Measurements from ENCODE around the gene CPA5. TPM values are rescaled to one million over a fixed set of nuclear protein-coding genes. Genes with fewer than 3 reads are reported as not detected.

The CPA5 gene, protein sequence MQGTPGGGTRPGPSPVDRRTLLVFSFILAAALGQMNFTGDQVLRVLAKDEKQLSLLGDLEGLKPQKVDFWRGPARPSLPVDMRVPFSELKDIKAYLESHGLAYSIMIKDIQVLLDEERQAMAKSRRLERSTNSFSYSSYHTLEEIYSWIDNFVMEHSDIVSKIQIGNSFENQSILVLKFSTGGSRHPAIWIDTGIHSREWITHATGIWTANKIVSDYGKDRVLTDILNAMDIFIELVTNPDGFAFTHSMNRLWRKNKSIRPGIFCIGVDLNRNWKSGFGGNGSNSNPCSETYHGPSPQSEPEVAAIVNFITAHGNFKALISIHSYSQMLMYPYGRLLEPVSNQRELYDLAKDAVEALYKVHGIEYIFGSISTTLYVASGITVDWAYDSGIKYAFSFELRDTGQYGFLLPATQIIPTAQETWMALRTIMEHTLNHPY
- total RNA-seq: not detected

DNA sequence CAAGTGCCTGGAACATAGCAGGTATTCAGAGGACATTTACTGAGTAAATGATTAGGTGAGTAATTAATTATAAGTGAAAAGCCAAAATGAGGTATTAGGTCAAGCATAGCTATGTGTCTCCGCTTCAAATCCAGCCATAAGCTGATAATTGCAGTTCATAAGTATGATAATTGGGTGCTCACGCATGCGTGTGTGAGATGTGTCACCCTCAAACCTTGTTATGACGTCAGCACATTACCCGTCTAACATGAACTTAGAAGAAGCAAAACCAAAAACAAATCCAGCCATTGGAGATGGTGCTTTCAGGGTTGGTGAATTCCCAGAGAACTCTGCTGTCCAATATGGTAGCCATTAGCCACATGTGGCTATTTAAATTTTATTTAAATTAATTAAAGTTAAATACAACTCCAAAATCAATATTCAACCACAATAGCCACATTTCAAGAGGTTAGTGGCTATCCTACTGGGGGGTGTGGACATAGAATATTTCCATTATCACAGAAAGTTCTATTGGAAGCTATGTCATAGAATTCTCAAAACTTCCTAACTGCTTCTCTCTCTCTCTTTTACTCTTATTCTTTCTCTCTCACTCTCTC is at the start of gene CPA5:
Gene CPA5, plus strand, starts transcription at position 546 of the 596 bp plus-strand sequence. CDS start 1,670 bp downstream, outside the sequence.
- ATAC-seq (ENCODE audit: low FRiP score) (no peak), DNase-seq (ENCODE audit: low spot score) (no peak)
- TF ChIP-seq, protein P1, sequence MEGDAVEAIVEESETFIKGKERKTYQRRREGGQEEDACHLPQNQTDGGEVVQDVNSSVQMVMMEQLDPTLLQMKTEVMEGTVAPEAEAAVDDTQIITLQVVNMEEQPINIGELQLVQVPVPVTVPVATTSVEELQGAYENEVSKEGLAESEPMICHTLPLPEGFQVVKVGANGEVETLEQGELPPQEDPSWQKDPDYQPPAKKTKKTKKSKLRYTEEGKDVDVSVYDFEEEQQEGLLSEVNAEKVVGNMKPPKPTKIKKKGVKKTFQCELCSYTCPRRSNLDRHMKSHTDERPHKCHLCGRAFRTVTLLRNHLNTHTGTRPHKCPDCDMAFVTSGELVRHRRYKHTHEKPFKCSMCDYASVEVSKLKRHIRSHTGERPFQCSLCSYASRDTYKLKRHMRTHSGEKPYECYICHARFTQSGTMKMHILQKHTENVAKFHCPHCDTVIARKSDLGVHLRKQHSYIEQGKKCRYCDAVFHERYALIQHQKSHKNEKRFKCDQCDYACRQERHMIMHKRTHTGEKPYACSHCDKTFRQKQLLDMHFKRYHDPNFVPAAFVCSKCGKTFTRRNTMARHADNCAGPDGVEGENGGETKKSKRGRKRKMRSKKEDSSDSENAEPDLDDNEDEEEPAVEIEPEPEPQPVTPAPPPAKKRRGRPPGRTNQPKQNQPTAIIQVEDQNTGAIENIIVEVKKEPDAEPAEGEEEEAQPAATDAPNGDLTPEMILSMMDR (IDR thresholded peaks at IDR 0.05): no peak

DNA sequence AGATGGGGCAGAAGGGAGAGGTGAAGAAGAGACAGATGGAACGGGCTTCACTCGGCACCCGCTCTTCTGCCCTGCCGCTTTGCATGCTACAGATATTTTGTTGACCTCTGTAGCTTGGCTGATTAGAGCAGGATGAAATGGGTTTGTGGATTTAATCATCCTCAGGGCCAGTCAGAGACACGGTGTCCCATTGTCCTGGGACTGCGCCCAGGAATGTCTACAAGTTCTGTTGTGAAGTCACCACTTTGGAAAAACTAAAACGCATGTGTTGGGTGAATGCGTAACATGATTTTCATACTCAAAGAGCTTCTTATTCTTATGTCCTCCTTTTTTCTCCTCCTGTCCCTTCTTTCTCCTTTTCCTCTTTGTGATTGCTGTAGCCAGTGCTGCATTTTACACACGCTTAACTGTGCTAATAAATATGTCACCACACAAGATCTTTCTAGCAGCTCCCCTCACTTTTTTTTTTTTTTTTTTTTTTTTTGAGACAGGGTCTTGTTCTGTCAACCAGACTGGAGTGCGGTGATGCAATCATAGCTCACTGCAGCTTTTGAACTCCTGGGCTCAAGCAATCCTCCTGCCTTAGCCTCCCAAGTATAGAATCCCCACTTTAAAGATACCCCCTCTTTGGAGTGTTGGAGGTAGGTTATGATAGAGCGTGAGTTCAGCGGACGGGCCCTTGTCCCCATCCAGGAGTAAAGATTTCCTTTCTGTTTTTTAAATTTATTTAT is 48.2 kb upstream of the CPA5 start:
- TF ChIP-seq, protein P1 (IDR thresholded peaks at IDR 0.05): no peak
- DNase-seq (ENCODE audit: low spot score): no peak
- ATAC-seq (ENCODE audit: low FRiP score): no peak

DNA sequence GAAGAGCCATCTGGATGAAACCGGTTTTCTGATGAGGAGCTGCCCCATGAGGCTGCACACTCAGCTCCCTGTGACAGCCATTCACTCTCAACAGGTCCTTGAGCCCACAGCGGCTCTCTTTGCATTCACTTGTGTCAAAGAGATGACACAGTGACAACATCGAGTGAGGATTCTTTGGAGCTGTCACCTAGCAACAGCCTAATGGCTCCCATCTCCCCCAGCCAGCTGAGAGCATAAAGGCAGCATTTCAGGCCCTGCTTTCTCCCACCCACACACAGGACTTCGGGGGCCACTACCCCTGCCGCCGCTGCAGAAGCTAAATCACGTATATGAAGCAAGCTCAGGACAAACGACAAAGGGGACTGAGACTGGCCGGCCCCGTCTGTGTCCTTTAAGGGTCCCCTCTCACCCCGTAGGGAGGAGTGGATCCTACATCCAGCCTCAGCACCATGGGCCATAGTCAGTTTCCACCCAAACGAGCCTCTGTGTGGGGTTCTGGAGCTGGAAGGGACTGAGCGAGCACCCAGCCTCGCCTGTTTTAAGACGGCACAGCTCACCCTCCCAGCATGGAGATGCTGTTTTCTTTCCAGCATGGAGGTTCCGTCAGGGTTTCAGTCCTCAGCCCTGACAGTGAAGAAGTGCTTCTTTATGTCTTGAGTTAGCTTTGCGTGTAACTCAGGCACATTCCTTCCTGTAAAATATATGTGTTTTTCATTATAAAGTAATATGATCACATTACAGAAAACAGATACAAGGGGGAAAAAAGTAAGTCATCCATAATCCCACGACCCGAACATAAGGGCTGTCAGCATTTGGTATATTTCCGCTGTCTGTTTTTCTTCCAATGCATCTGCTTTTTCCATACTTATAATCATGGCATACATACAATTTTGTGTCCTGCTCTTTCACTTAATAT is 46.7 kb upstream of the CPA5 start:
- ATAC-seq (ENCODE audit: low FRiP score) (no peak), DNase-seq (ENCODE audit: low spot score) (no peak)
- TF ChIP-seq, protein P1 (IDR thresholded peaks at IDR 0.05): no peak

DNA sequence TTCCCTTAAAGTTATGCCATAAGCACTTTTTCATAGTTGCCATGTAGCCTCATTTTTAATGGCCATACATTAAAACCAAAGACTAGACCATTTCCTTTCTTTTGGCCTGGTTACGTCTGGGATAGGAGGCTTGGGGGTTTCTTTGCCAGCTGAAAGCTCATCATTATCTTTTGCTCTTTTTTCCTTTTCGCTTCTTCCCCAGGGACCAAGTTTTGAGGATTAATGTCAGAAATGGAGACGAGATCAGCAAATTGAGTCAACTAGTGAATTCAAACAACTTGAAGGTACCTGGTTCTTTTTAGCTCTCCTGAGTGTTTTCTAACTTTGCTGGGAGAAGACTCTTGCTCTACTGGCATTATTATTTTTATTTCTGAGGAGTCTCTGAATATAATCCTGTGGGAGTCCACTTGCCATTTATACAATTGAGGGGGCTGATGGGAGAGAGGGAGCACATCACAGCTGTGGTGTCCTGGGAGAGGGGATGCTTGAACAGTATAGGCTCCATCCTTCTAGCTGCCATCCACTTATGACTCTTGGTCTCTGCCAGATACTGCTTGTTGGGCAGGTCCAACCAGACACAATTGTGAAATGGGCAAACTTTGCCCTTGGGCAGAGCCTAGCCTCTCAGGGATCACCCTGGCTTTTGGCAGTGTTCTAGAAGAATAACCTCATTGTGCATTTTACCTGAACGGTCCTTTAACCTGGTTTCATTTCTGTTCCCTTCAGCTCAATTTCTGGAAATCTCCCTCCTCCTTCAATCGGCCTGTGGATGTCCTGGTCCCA is 45.9 kb upstream of the CPA5 start:
- DNase-seq (ENCODE audit: low spot score): no peak
- TF ChIP-seq, protein P1 (IDR thresholded peaks at IDR 0.05): no peak
- no peak for ATAC-seq (ENCODE audit: low FRiP score)

DNA sequence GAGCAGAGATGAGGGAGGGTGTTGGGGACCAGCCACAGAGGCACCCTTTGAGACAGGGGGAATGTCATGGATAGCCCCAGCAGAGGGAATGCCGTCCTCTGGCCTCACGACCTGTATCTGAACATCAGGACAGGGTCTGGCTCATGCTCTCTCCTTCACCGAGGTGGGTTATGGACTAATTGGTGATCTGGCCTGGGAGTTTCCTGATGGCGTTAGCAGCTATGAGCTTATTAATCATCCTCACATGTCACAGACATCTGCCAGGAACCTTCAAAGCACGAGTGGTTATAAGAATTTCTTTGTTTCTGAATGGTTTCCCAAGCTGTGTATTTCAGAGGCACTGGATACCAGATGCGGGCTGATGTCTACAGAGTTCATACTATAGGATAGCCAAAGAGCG is 44.8 kb upstream of the CPA5 start:
- ATAC-seq (ENCODE audit: low FRiP score): no peak
- no peak for DNase-seq (ENCODE audit: low spot score)
- TF ChIP-seq, protein P1 (IDR thresholded peaks at IDR 0.05): no peak
